Lower lobe of right lung (tissue), 2 donors: Measurements from ENCODE around the gene ST8SIA1. TPM values are rescaled to one million over a fixed set of nuclear protein-coding genes. Genes with fewer than 3 reads are reported as not detected.
"Not testable (repeated sequence)": the region's sequence is repeated elsewhere in the genome, so short reads cannot be mapped to it uniquely, and the experiment has no call there.

Source experiments
- ATAC-seq, 2 donors: fragments of 200-7000 bp; cut with Tn5 transposase; one replicate each; pipeline ENCODE4 v1.9.1; 2020 to 2022; ENCODE audit warnings: mild to moderate bottlenecking in 2 of 2, moderate library complexity in 2 of 2
- DNase-seq: peaks from one replicate; pipeline ENCODE4 v3.0.0-alpha.2; 2020
- H3K27ac ChIP-seq: fragments of 200-600 bp; one replicate; pipeline ENCODE4 v1.8.0; 2022
- H3K27me3 ChIP-seq: fragments of 200-600 bp; one replicate; pipeline ENCODE4 v1.8.0; 2022; ENCODE audit warnings: low read depth
- H3K36me3 ChIP-seq: fragments of 200-600 bp; one replicate; pipeline ENCODE4 v1.8.0; 2022; ENCODE audit warnings: mild to moderate bottlenecking
- H3K4me1 ChIP-seq: fragments of 200-600 bp; one replicate; pipeline ENCODE4 v1.8.0; 2022
- H3K4me3 ChIP-seq: fragments of 200-600 bp; one replicate; pipeline ENCODE4 v1.8.0; 2022; ENCODE audit warnings: mild to moderate bottlenecking
- H3K9me3 ChIP-seq: fragments of 200-600 bp; one replicate; pipeline ENCODE4 v1.8.0; 2022
- intact Hi-C: fragments of 100-400 bp; cut with DNase I; formaldehyde crosslinking; loops from one replicate; pipeline ENCODE4 v1.11.0; 2022
- long read RNA-seq: library from polyadenylated mRNA; unstranded; transcript quantifications from one replicate; pipeline ENCODE4 v2.0.0, GENCODE V29; 2021
- total RNA-seq: library from RNA; stranded (reverse); fragmentation: NEBNext Ultra II Directional; extraction: Animal tissue kit (Norgen Biotek cat#: 25700); gene quantifications from one replicate; pipeline ENCODE4 v1.2.1, GENCODE V29; 2021
- TF ChIP-seq, protein P1 (sequence below): fragments of 200-600 bp; IDR thresholded peaks from one replicate; pipeline ENCODE4 v1.8.0; 2022; ENCODE audit warnings: antibody characterized with exemption, mild to moderate bottlenecking
- donor health status: DM: no; HTN: yes; CAD: no; lungs with severe emphysema.

ST8SIA1 gene, protein sequence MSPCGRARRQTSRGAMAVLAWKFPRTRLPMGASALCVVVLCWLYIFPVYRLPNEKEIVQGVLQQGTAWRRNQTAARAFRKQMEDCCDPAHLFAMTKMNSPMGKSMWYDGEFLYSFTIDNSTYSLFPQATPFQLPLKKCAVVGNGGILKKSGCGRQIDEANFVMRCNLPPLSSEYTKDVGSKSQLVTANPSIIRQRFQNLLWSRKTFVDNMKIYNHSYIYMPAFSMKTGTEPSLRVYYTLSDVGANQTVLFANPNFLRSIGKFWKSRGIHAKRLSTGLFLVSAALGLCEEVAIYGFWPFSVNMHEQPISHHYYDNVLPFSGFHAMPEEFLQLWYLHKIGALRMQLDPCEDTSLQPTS
- 9.1 TPM for total RNA-seq
- long read RNA-seq, full-length matches to known transcripts = 6 of 8 reads
- long read RNA-seq, partial matches to known transcripts = 0 of 8 reads
- long read RNA-seq, other reads (novel, unspliced or antisense) = 2 of 8 reads

- TF ChIP-seq, protein P1, sequence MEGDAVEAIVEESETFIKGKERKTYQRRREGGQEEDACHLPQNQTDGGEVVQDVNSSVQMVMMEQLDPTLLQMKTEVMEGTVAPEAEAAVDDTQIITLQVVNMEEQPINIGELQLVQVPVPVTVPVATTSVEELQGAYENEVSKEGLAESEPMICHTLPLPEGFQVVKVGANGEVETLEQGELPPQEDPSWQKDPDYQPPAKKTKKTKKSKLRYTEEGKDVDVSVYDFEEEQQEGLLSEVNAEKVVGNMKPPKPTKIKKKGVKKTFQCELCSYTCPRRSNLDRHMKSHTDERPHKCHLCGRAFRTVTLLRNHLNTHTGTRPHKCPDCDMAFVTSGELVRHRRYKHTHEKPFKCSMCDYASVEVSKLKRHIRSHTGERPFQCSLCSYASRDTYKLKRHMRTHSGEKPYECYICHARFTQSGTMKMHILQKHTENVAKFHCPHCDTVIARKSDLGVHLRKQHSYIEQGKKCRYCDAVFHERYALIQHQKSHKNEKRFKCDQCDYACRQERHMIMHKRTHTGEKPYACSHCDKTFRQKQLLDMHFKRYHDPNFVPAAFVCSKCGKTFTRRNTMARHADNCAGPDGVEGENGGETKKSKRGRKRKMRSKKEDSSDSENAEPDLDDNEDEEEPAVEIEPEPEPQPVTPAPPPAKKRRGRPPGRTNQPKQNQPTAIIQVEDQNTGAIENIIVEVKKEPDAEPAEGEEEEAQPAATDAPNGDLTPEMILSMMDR = no peak
- H3K4me1 ChIP-seq = peaks cover 18% of the 10 kb centered on the region
- H3K27me3 ChIP-seq = peaks cover 27% of the 10 kb centered on the region
- peak; percentile 52 to 71 for ATAC-seq
- intact Hi-C loops = no loop called here
- H3K27ac ChIP-seq = peak within 1 kb of the TSS; percentile 57
- H3K4me3 ChIP-seq = peak within 1 kb of the TSS; percentile 63
- no peaks in the 10 kb centered on the region for H3K9me3 ChIP-seq
- peak; percentile 49 for DNase-seq
- H3K36me3 ChIP-seq = no peaks in the 10 kb centered on the region
These were observed at the start of gene ST8SIA1 for GRCh38 chr12:22334410-22335100. Gene ST8SIA1 (minus strand): TSS chr12:22334707. CDS start chr12:22334232, 475 bp downstream.

- no peak overlapping the region for H3K27ac ChIP-seq
- H3K4me3 ChIP-seq = no peak overlapping the region
- intact Hi-C loops = no loop called here
- no peak for DNase-seq
- H3K36me3 ChIP-seq = no peaks in the 10 kb centered on the region
- TF ChIP-seq, protein P1 = no peak
- no peaks in the 10 kb centered on the region for H3K9me3 ChIP-seq
- ATAC-seq = no peak
- no peaks in the 10 kb centered on the region for H3K4me1 ChIP-seq
- H3K27me3 ChIP-seq = no peaks in the 10 kb centered on the region
These were observed 45.5 kb upstream of the ST8SIA1 start for GRCh38 chr12:22380031-22380430.

- Histone ChIP-seq H3K4me1 (no peaks in the 10 kb centered on the region), H3K36me3 (no peaks in the 10 kb centered on the region), H3K4me3 (no peak overlapping the region), H3K9me3 (no peaks in the 10 kb centered on the region), H3K27me3 (no peaks in the 10 kb centered on the region), H3K27ac (no peak overlapping the region)
- DNase-seq = no peak
- ATAC-seq = no peak
- TF ChIP-seq, protein P1 = no peak
- intact Hi-C loops = no loop called here
These were observed 43.4 kb upstream of the ST8SIA1 start for GRCh38 chr12:22377731-22378496.

- H3K4me1 ChIP-seq, H3K27me3 ChIP-seq, intact Hi-C loops, H3K4me3 ChIP-seq, H3K27ac ChIP-seq, DNase-seq, ATAC-seq, H3K36me3 ChIP-seq, H3K9me3 ChIP-seq: not testable (repeated sequence)
These were observed 42.2 kb upstream of the ST8SIA1 start for GRCh38 chr12:22376596-22377150.

DNA sequence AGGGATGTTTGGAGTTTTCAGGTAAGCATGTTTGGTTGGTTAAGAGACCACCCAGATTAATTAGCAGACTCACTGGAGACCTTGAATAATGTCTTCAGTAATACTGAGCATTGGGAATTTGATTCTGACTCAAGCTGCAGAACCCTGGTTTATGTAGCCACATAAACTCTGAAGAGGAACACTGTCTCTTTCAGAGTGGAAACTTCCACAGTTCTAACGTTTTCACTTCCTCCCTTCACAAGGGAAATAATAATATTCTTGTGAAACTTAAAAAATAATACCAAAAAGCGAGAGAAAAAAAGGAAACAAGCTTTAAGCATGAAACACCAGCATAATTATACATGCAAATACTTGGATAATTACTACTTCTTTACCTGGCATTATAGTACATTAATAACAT is 40.0 kb upstream of the ST8SIA1 start:
- intact Hi-C loops = no loop called here
- no peaks in the 10 kb centered on the region for H3K27me3 ChIP-seq
- TF ChIP-seq, protein P1 = no peak
- H3K27ac ChIP-seq = no peak overlapping the region
- DNase-seq (no peak), ATAC-seq (no peak)
- H3K4me1 ChIP-seq = no peaks in the 10 kb centered on the region
- H3K36me3 ChIP-seq = no peaks in the 10 kb centered on the region
- H3K4me3 ChIP-seq = no peak overlapping the region
- no peaks in the 10 kb centered on the region for H3K9me3 ChIP-seq
